GM19238 (cell line): ENCODE measurements around the gene UBA3.

Experiments
- DNase-seq: peaks from one replicate; pipeline ENCODE4 v3.0.0; 2011; ENCODE audit warnings: low spot score; ENCODE audit not compliant: insufficient read length

The UBA3 gene

GRCh38 chr3:69012100-69012799 lies 67.9 kb downstream of the UBA3 start:
- DNase-seq, result no peak

DNA sequence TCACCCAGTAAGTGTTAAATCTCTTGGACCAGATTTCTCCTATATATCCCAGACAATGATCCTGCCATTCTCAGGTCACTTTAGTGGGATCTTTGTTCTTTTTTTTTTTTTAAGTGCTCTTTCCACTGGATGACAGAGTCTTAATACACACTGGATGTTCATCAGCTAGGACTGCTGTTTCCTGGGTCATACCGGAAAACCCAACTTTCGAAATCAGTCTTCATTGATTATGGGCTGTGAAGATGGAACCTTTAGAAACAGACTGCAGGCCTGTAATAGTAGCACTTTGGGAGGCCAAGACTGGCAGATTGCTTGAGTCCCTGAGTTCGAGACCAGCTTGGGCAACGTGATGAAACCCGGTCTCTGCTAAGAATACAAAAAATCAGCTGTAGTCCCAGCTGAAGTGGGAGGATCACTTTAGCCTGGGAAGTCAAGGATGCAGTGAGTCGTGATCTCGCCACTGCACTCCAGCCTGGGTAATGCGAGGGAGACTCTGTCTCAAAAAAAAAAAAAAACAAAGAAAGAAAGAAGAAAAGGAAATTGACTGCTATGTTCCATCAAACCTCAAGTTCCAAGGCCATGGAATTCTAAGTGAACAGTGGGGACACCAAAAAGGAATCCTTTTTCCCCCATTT lies 69.0 kb downstream of the UBA3 start:
- DNase-seq, result no peak

GRCh38 chr3:69009559-69010410 lies 70.4 kb downstream of the UBA3 start:
- DNase-seq, result no peak

- no peak for DNase-seq
These were observed 71.2 kb downstream of the UBA3 start for GRCh38 chr3:69008980-69009379.

DNA sequence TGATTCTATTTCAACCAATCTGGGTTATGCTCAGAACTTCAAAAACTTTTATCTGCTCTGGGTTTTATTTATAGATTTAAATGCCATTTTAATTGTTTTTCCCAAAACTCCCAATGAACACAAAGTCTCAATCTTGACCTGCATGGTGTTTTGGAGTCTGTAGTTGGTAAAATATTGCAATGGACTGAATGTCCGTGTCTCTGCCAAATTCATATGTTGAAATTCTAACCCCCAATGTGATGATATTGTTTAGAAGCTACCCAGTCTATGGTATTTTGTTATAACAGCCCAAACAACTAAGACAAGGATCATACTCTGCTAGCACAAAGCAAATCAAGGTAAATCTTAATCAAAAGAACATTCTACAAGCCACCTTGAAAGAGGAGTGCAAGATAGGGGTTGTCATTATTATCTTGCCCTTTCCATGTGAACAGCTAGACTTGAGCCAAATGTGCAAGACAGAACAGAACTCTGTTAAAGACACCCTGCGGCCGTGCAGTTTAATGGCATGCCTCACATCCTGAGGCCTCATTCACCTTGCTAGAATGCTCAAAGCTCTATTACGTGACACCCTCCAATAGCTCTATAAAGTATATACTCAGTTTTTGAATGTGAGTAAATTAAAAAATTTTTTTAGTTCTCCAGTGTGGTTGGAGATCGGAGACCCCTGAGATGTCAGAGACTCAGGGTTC lies 74.2 kb downstream of the UBA3 start:
- no peak for DNase-seq

DNA sequence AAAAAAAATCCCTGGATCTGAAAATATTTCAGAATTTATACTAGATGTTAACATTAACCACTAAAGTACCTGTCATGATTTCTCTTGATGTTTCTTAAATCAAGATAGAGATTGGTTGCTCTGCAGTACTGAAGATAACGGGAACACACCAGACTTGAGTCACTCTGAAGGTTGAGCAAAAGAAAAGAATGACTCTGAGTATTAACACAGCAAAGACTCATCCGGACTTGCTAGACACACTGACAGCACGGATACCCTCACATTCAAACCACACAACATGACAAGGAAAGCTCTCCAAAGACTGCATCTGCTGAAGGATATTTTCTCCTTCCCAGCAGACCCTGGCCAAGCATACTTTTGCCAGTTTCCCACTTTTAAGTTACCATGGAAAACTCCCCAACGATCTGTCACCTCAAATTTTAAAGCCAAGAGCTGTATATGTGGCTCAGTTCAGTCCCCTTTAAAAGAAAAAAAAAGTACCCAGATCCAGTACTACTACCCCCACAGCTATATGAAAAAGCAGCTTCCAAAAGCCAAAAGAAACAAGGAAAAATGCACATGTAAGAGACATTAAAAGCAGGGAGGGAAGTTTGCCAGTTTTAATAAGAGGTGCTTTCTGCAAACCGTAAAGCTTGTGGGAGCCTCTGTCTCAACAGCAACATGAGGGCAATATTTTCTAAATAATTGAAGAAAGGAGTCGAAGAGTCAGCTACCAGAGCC lies 74.9 kb downstream of the UBA3 start:
- no peak for DNase-seq
